A549 treated with ZK216348 at 1 μM for 4 hours (cell line): ENCODE data around the gene SH3GL3. TPM values are rescaled to one million over a fixed set of nuclear protein-coding genes. Genes with fewer than 3 reads are reported as not detected.

ENCODE experiments used
- total RNA-seq: library from RNA; stranded (reverse); fragments of 200-300 nt; extraction: Qiagen RNA extraction; gene quantifications from 5 replicates; pipeline ENCODE4 v1.2.3, GENCODE V29; 2022; ENCODE audit warnings: low read depth

SH3GL3 gene, protein sequence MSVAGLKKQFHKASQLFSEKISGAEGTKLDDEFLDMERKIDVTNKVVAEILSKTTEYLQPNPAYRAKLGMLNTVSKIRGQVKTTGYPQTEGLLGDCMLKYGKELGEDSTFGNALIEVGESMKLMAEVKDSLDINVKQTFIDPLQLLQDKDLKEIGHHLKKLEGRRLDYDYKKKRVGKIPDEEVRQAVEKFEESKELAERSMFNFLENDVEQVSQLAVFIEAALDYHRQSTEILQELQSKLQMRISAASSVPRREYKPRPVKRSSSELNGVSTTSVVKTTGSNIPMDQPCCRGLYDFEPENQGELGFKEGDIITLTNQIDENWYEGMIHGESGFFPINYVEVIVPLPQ
- total RNA-seq, result 0.49 to 1.3 TPM (median 0.71 TPM) in 5 replicates

DNA sequence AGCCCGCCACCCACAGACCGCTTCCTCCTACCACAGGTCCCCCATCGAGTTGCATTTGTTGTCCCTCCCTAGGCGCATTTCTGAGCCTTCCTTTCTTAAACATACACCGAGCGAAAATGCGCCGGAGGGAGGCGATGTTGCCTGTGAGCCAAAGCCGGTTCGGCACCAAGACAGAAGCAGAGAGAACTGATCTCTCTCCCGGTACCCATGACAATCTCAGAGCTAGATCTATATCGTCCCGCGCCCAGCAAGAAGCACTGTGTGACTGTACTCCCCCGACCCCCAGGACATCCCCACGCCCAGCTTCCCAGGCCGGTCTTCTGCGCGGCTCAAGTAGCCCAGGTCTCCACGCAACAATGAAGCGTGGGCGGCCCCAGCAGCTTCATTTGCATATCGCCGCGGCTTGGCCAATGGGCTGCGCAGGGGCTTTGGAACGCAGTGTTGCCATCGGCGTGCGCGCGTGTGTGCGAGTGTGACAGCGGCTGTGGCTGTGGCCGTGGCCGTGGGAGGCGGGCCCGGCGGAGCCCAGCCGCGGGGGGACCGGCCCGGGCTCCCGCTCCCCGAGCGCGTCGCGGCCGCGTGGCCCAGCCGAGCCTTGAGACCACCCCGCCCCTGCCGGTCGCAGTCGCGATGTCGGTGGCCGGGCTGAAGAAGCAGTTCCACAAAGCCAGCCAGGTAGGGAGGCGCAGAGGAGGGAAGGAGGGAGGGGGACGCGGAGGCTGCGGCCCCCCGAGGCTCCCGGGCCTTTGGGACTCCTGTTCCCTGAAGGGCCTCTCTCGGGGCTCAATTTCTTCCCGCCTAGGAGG lies at the start of gene SH3GL3:
TSS of gene SH3GL3 (plus strand) at position 438 of the 806 bp plus-strand sequence. CDS start at position 631, 193 bp downstream.

DNA sequence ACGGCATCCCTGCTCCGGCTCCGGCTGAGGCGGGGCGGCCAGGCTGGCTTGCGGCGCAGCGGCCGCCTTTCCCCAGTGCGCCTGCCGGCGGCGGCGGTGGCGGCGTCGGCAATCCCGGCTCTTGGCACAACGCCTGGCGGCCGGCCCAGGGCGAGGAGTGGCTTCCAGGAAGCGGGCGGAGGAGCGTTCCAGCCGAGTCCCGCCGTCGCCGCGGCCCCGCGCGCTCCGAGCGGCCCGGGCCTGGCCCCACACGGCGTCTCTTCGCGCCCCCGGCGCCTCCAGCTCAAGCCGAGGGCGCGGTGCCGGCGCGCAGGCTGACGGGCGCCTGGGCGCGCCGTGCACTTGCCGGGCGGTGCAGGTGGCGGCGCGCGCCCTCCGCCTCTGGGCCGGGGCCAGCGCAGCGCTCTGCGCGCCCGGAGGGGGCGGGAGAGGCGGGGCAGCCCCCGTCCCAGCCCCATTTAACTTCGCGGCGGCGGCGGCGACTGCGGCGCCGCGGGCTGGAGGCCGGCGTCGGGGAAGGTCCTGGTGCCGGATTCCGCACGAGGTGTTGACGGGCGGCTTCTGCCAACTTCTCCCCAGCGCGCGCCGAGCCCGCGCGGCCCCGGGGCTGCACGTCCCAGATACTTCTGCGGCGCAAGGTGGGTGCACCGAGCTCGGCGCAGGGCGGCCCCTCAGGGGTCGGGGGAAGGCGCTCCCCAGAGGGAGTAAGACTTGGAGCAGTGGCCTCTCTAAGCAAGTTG lies 206.7 kb downstream of the SH3GL3 start, which contains the start of gene ADAMTSL3:
TSS of gene ADAMTSL3 (plus strand) at position 485 of the 740 bp plus-strand sequence. CDS start 1,639 bp downstream, outside the sequence.

Other genes starting within 250 kb of the SH3GL3 start
- gene HDGFL3, start 239.5 kb upstream of the SH3GL3 start, total RNA-seq, result 51.9 to 99.0 TPM (median 57.5 TPM) in 5 replicates
- gene BNC1, start 162.7 kb upstream of the SH3GL3 start, total RNA-seq, result 0.45 to 0.88 TPM (median 0.53 TPM) in 5 replicates
- gene ADAMTSL3, start 206.8 kb downstream of the SH3GL3 start, total RNA-seq, result 0.11 to 1.1 TPM (median 0.33 TPM) in 5 replicates